A673 (cell line): ENCODE data around the gene RGPD3.

Experiments
- CTCF ChIP-seq: fragments of 300-800, 200-600 bp; sonication (generic); conservative IDR thresholded peaks from 2 replicates; pipeline ENCODE4 v1.5.1; 2017; ENCODE audit warnings: low read depth, mild to moderate bottlenecking, antibody characterized with exemption, low read length, moderate library complexity, mixed read lengths
- EZH2 ChIP-seq: fragments of 200-600 bp; sonication (generic); IDR thresholded peaks from 2 replicates; pipeline ENCODE4 v1.6.1; 2017; ENCODE audit warnings: borderline replicate concordance, low read depth, mild to moderate bottlenecking, mixed read lengths, antibody characterized with exemption, low read length; ENCODE audit not compliant: poor library complexity, severe bottlenecking

- TF ChIP-seq CTCF (no peak), EZH2 (no peak)
Measured at GRCh38 chr2:106516436-106516835, 48.2 kb upstream of the RGPD3 start.
